Colonic mucosa (tissue), 4 donors: ENCODE data around the gene UNG. TPM values are rescaled to one million over a fixed set of nuclear protein-coding genes. Genes with fewer than 3 reads are reported as not detected.
A peak's percentile ranks its signal among the peaks of the same experiment; 100 is the strongest.

ENCODE experiments used
- DNase-seq: peaks from one replicate; pipeline ENCODE4 v3.0.0-alpha.2; 2020
- H3K27ac ChIP-seq: fragments of 200-600 bp; one replicate; pipeline ENCODE4 v1.8.0; 2021
- H3K27me3 ChIP-seq: fragments of 200-600 bp; one replicate; pipeline ENCODE4 v1.8.0; 2021
- H3K36me3 ChIP-seq: fragments of 200-600 bp; one replicate; pipeline ENCODE4 v1.8.0; 2021
- H3K4me1 ChIP-seq: fragments of 200-600 bp; one replicate; pipeline ENCODE4 v1.8.0; 2021; ENCODE audit warnings: mild to moderate bottlenecking
- H3K4me3 ChIP-seq: fragments of 200-600 bp; one replicate; pipeline ENCODE4 v1.8.0; 2021
- H3K9ac ChIP-seq, 2 donors: one replicate each; pipeline ENCODE4 v1.7.0; 2013; ENCODE audit warnings: control low read depth in 2 of 2, low read depth in 2 of 2, low read length in 2 of 2
- H3K9me3 ChIP-seq: fragments of 200-600 bp; one replicate; pipeline ENCODE4 v1.8.0; 2021
- intact Hi-C: fragments of 100-400 bp; cut with DNase I; formaldehyde crosslinking; loops from one replicate; pipeline ENCODE4 v1.14.1; 2022
- total RNA-seq, 2 donors: library from RNA; stranded (reverse); fragmentation: NEBNext Ultra II Directional in 1 of 2; extraction: Animal tissue kit (Norgen Biotek cat#: 25700) in 1 of 2; gene quantifications; one replicate each; pipeline ENCODE4 v1.2.1, GENCODE V29; 2021
- TF ChIP-seq, protein P1 (sequence below): fragments of 200-600 bp; IDR thresholded peaks from one replicate; pipeline ENCODE4 v1.8.0; 2022; ENCODE audit warnings: antibody characterized with exemption, mild to moderate bottlenecking
- donor health status: healthy.
- donor health status: DM: no; HTN: no; CAD: no.
- donor health status: DM: no; HTN: no; CAD: no.

The UNG gene
- total RNA-seq, 2 donors from 2014 or later, result 48.7 to 68.3 TPM

- intact Hi-C loops, result no loop called here
- Histone ChIP-seq H3K4me1 (peaks cover 5% of the 10 kb centered on the region), H3K27me3 (no peaks in the 10 kb centered on the region), H3K4me3 (peak overlapping the region; percentile 39), H3K36me3 (no peaks in the 10 kb centered on the region), H3K9ac (peak overlapping the region; percentile 44 to 70), H3K27ac (peak overlapping the region; percentile 48), H3K9me3 (no peaks in the 10 kb centered on the region)
- DNase-seq, result peak; percentile 29
- TF ChIP-seq, protein P1, sequence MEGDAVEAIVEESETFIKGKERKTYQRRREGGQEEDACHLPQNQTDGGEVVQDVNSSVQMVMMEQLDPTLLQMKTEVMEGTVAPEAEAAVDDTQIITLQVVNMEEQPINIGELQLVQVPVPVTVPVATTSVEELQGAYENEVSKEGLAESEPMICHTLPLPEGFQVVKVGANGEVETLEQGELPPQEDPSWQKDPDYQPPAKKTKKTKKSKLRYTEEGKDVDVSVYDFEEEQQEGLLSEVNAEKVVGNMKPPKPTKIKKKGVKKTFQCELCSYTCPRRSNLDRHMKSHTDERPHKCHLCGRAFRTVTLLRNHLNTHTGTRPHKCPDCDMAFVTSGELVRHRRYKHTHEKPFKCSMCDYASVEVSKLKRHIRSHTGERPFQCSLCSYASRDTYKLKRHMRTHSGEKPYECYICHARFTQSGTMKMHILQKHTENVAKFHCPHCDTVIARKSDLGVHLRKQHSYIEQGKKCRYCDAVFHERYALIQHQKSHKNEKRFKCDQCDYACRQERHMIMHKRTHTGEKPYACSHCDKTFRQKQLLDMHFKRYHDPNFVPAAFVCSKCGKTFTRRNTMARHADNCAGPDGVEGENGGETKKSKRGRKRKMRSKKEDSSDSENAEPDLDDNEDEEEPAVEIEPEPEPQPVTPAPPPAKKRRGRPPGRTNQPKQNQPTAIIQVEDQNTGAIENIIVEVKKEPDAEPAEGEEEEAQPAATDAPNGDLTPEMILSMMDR, result no peak
Measured at GRCh38 chr12:109153821-109154441, 56.5 kb downstream of the UNG start.

GRCh38 chr12:109154451-109155438 is 57.3 kb downstream of the UNG start:
- peak overlapping the region; percentile 39 for H3K4me3 ChIP-seq
- intact Hi-C loops, result no loop called here
- H3K9me3 ChIP-seq, result no peaks in the 10 kb centered on the region
- H3K27ac ChIP-seq, result peak overlapping the region; percentile 48
- no peaks in the 10 kb centered on the region for H3K27me3 ChIP-seq
- TF ChIP-seq, protein P1, result no peak
- DNase-seq, result peak; percentile 91
- peaks cover 5% of the 10 kb centered on the region for H3K4me1 ChIP-seq
- peak overlapping the region; percentile 70 to 78 for H3K9ac ChIP-seq
- H3K36me3 ChIP-seq, result no peaks in the 10 kb centered on the region

GRCh38 chr12:109156036-109156435 is 58.6 kb downstream of the UNG start:
- no peak overlapping the region for H3K27ac ChIP-seq
- TF ChIP-seq, protein P1, result no peak

GRCh38 chr12:109156586-109156985 is 59.2 kb downstream of the UNG start:
- no peak for DNase-seq
- peaks cover 5% of the 10 kb centered on the region for H3K4me1 ChIP-seq
- no peak overlapping the region for H3K9ac ChIP-seq
- H3K36me3 ChIP-seq, result no peaks in the 10 kb centered on the region
- intact Hi-C loops, result no loop called here
- TF ChIP-seq, protein P1, result no peak
- H3K27me3 ChIP-seq, result no peaks in the 10 kb centered on the region
- H3K27ac ChIP-seq, result no peak overlapping the region
- no peak overlapping the region for H3K4me3 ChIP-seq
- H3K9me3 ChIP-seq, result no peaks in the 10 kb centered on the region

More at GRCh38 chr12:109156036-109156435, 58.6 kb downstream of the UNG start:
- Histone ChIP-seq H3K27me3 (no peaks in the 10 kb centered on the region), H3K36me3 (no peaks in the 10 kb centered on the region), H3K9me3 (no peaks in the 10 kb centered on the region), H3K4me1 (peaks cover 5% of the 10 kb centered on the region), H3K9ac (no peak overlapping the region), H3K4me3 (no peak overlapping the region)
- no peak for DNase-seq
- intact Hi-C loops, result no loop called here

- no peaks in the 10 kb centered on the region for H3K36me3 ChIP-seq
- no peak overlapping the region for H3K27ac ChIP-seq
- intact Hi-C loops, result no loop called here
- no peaks in the 10 kb centered on the region for H3K27me3 ChIP-seq
- peaks cover 5% of the 10 kb centered on the region for H3K4me1 ChIP-seq
- TF ChIP-seq, protein P1, result no peak
- DNase-seq, result no peak
- H3K9me3 ChIP-seq, result no peaks in the 10 kb centered on the region
- H3K9ac ChIP-seq, result no peak overlapping the region
- H3K4me3 ChIP-seq, result no peak overlapping the region
Measured at GRCh38 chr12:109157986-109158385, 60.6 kb downstream of the UNG start.
